Type B pancreatic cell (in vitro differentiated cells): ENCODE results near the gene SMAD3. TPM values are rescaled to one million over a fixed set of nuclear protein-coding genes. Genes with fewer than 3 reads are reported as not detected.
A peak's percentile ranks its signal among the peaks of the same experiment; 100 is the strongest.
"Not testable (repeated sequence)": the region's sequence is repeated elsewhere in the genome, so short reads cannot be mapped to it uniquely, and the experiment has no call there.

ENCODE experiments used
- DNase-seq: peaks from one replicate; pipeline ENCODE4 v3.0.0; 2021; ENCODE audit warnings: mixed read lengths; ENCODE audit not compliant: unreplicated experiment; ENCODE audit errors: extremely low spot score
- H3K27ac Mint-ChIP-seq: 2 replicates; pipeline ENCODE4 v1.8.0; 2021; ENCODE audit warnings: mild to moderate bottlenecking, mixed read lengths
- H3K27me3 Mint-ChIP-seq: 2 replicates; pipeline ENCODE4 v1.8.0; 2021; ENCODE audit warnings: mixed read lengths
- H3K36me3 Mint-ChIP-seq: 2 replicates; pipeline ENCODE4 v1.8.0; 2021; ENCODE audit warnings: mixed read lengths
- H3K4me1 Mint-ChIP-seq: one replicate; pipeline ENCODE4 v1.8.0; 2021; ENCODE audit warnings: mixed read lengths; ENCODE audit not compliant: unreplicated experiment
- H3K4me3 Mint-ChIP-seq: 2 replicates; pipeline ENCODE4 v1.8.0; 2021; ENCODE audit warnings: mild to moderate bottlenecking, mixed read lengths
- H3K9me3 Mint-ChIP-seq: 2 replicates; pipeline ENCODE4 v1.8.0; 2021; ENCODE audit warnings: mixed read lengths
- total RNA-seq: library from RNA; stranded (reverse); gene quantifications from 2 replicates; pipeline ENCODE4 v1.2.1, GENCODE V29; 2021; ENCODE audit warnings: low replicate concordance
- TF ChIP-seq, protein P1 (sequence below): fragments of 200-600 bp; sonication (generic); conservative IDR thresholded peaks from 2 replicates; pipeline ENCODE4 v1.5.0; 2021; ENCODE audit warnings: antibody characterized with exemption, mild to moderate bottlenecking

Gene SMAD3
- total RNA-seq, 1 donor from 2014 or later, result 52.0 TPM

DNA sequence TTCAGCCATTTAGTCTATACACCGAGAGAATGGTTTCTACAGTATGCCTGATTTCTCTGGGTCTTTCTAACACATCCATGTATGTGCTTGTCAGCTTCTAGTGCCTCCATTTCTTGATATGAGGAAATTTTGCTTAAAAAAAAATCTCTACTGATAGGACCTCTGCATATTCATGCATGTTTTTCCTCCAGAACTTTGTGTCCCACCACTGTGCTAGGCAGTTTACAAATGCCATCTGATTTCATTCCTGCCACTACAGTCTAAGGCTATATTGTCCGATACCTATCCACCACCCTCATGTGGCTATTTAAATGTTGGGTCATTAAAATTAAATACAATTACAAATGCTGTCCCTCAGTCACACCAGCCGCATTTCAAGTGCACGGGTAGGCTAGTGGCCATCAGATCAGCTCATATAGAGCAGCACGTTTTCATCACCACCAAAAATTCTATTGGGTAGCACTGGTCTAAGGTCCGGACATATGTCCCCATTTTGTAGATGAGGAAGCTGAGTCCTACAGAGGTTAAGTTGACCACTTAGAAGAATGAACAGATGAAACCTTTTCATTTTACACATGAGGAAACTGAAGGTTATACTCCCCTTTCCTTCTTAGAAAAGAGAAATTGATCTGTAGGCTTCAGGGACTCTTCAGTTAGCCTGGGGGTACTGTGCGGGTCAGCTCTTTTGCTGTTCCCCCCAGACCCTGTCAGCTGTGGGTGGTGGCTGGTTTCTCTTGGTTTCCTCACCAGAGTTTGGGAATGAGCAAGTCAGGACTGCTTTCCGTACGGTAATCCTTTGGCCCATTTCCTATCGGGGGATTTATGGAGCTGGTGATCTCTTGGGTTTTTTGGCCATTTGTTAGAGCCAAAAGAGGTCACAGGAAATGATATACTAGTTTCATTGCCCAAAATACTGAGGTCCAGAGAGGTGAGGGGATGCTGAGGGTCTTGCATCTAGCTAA, 56.5 kb downstream of the SMAD3 start:
- no peaks in the 10 kb centered on the region for H3K9me3 Mint-ChIP-seq
- TF ChIP-seq, protein P1, sequence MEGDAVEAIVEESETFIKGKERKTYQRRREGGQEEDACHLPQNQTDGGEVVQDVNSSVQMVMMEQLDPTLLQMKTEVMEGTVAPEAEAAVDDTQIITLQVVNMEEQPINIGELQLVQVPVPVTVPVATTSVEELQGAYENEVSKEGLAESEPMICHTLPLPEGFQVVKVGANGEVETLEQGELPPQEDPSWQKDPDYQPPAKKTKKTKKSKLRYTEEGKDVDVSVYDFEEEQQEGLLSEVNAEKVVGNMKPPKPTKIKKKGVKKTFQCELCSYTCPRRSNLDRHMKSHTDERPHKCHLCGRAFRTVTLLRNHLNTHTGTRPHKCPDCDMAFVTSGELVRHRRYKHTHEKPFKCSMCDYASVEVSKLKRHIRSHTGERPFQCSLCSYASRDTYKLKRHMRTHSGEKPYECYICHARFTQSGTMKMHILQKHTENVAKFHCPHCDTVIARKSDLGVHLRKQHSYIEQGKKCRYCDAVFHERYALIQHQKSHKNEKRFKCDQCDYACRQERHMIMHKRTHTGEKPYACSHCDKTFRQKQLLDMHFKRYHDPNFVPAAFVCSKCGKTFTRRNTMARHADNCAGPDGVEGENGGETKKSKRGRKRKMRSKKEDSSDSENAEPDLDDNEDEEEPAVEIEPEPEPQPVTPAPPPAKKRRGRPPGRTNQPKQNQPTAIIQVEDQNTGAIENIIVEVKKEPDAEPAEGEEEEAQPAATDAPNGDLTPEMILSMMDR, result no peak
- H3K4me1 Mint-ChIP-seq, result peaks cover 73% of the 10 kb centered on the region
- H3K36me3 Mint-ChIP-seq, result peaks cover 15% of the 10 kb centered on the region
- H3K27me3 Mint-ChIP-seq, result no peaks in the 10 kb centered on the region
- DNase-seq, result no peak
- H3K27ac Mint-ChIP-seq, result peak overlapping the region; percentile 63
- H3K4me3 Mint-ChIP-seq, result no peak overlapping the region

DNA sequence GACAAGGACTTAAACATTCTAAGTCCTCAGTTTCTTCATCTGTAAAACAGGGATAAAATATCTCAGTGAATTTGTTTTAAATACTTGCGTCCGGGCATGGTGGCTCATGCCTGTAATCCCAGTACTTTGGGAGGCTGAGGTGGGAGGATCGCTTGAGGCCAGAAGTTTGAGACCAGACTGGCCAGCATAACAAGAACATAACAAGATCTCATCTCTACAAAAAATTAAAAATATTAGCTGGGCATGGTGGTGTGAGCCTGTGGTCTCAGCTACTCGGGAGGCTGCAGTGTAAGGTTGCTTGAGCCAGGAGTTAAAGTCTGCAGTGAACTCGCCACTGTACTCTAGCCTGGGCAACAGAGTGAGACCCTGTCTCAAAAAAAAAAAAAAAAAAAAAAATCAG, 57.4 kb downstream of the SMAD3 start:
- H3K27ac Mint-ChIP-seq, H3K9me3 Mint-ChIP-seq, DNase-seq, H3K27me3 Mint-ChIP-seq, H3K4me3 Mint-ChIP-seq: not testable (repeated sequence)
- Mint-ChIP-seq H3K36me3 (peaks cover 22% of the 10 kb centered on the region), H3K4me1 (peaks cover 72% of the 10 kb centered on the region)

DNA sequence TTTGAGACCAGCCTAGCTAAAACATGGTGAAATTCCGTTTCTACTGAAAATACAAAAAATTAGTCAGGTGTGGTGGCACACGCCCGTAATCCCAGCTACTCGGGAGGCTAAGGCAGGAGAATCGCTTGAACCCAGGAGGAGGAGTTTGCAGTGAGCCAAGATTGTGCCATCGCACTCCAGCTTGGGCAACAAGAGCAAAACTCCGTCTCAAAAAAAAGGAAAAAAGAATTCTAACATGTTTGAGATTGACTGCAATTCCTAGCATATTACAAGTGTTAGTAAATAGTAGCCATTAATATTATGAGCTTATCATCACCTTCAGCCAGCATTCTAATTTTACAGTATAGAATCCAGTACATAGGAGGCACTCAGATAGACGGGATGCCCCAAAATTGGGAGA, 57.9 kb downstream of the SMAD3 start:
- H3K36me3 Mint-ChIP-seq, result peaks cover 24% of the 10 kb centered on the region
- not testable (repeated sequence) for H3K9me3 Mint-ChIP-seq, DNase-seq, H3K27me3 Mint-ChIP-seq, H3K27ac Mint-ChIP-seq, H3K4me3 Mint-ChIP-seq
- H3K4me1 Mint-ChIP-seq, result peaks cover 74% of the 10 kb centered on the region

DNA sequence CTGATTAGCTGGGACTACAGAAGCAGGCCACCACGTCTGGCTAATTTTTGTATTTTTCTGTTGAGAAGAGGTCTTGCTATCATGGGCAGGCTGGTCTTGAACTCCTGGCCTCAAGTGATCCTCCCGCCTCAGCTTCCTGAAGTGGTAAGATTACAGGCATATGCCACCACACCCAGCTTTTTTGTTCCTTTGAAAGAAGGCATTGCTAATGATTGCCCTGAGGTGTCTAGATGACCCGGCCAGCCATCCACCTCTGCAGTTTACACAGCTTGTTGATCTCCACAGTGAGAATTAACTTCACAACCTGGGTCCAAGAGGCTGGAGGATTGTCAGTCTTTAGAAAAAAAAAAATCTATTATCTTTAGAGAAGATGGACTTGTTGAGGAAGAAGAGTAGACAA, 58.7 kb downstream of the SMAD3 start:
- peaks cover 17% of the 10 kb centered on the region for H3K36me3 Mint-ChIP-seq
- no peak for DNase-seq
- H3K27ac Mint-ChIP-seq, result peak overlapping the region; percentile 75
- no peaks in the 10 kb centered on the region for H3K27me3 Mint-ChIP-seq
- no peak overlapping the region for H3K4me3 Mint-ChIP-seq
- TF ChIP-seq, protein P1, result no peak
- peaks cover 67% of the 10 kb centered on the region for H3K4me1 Mint-ChIP-seq
- no peaks in the 10 kb centered on the region for H3K9me3 Mint-ChIP-seq

DNA sequence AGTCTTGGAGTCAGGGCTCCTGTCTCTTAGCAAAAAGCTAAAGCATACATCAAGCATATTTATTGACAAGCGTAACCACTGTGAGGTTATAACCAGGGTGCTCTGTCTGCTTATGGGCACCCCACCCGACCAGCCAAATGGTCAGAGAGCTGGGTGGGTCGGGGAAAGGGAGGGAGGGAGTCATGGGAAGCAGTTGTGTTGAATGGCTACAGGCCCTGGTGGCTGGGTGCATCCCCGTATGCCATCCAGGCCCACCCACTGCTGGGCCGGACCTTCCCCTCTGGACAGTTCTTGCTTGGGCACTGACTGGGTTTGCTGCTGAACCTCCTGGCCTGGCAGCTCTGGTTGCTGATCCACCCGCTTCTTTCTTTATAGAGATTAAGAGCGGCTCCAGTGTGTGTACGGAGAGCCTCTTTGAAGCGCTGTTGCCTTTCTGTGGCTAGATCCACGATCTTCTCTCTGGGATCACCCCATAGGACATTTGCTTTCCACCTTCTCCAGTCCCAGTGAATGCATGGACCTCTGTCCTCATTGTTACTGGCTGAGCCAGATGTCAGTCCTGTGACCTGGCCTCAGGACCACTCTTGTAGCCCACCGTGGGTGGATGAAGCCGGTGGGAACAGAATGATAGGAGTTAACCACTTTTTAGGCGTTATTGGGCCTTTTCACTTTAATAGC, 59.6 kb downstream of the SMAD3 start:
- H3K27ac Mint-ChIP-seq, result peak overlapping the region; percentile 75
- peaks cover 61% of the 10 kb centered on the region for H3K4me1 Mint-ChIP-seq
- peaks cover 16% of the 10 kb centered on the region for H3K36me3 Mint-ChIP-seq
- DNase-seq, result no peak
- H3K4me3 Mint-ChIP-seq, result peak overlapping the region; percentile 23
- no peaks in the 10 kb centered on the region for H3K9me3 Mint-ChIP-seq
- TF ChIP-seq, protein P1, result no peak
- H3K27me3 Mint-ChIP-seq, result no peaks in the 10 kb centered on the region

DNA sequence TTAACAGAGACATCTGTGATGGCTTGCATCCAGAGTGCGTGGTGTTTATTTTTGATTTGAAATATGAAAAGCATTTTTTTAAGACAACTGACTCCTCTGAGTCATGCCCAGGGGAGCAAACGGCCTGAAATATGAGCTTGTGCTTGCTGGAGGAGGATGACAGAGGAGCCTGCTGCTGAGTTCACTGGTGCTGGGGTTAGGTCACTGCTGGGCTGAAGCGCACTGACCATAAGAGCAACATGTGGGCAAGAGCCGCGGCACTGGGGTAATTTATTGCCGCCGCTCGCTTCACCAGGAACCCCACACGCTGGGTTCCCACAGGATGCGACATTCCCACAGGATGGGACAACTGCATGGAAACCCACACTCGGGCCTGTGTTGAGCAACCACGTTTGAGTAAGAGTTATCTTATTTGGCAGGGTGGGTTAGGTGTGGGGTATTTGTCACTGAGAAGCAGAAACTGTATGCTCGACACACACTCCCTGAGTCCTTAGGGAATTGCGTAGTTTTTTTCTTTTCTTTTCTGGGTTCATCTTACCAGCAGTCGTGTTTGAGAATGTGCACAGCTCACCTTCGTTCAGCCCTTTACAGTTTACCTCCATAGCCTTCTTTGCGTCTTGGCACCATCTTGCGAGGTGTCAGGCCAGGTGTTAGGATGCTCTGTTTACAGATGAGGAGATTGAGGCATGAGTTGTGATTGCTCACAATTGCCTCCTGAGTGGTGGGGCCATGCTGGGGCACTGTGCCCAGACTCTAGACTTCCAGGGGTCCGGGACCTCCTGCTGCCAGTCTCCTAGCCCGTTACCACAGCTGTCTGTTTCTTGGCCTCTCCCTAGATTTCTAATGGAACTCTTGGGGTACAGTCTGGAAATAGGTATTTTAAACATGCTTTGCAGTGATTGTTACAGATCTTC, 60.4 kb downstream of the SMAD3 start:
- H3K4me3 Mint-ChIP-seq, result peak overlapping the region; percentile 23

More for the DNA sequence above, 60.4 kb downstream of the SMAD3 start:
- Mint-ChIP-seq H3K27me3 (no peaks in the 10 kb centered on the region), H3K27ac (peak overlapping the region; percentile 75), H3K9me3 (no peaks in the 10 kb centered on the region), H3K36me3 (peaks cover 16% of the 10 kb centered on the region), H3K4me1 (peaks cover 55% of the 10 kb centered on the region)
- no peak for DNase-seq
- TF ChIP-seq, protein P1, result no peak
